HL-60 (cell line): Measurements from ENCODE around the gene KRTAP3-3.

Experiments used
- DNase-seq, 2 experiments: peaks; one replicate each; pipeline ENCODE4 v3.0.0-alpha.2; 2010 to 2020; ENCODE audit warnings: low read depth in 1 of 2, low spot score in 1 of 2
- H3K27ac ChIP-seq: fragments of 250-450 bp; sonication (Bioruptor Pico); replicated peaks from 2 replicates; pipeline ENCODE4 v1.5.1; 2020; ENCODE audit warnings: mild to moderate bottlenecking, moderate library complexity
- H3K27me3 ChIP-seq: fragments of 250-450 bp; sonication (Bioruptor Pico); 2 replicates; pipeline ENCODE4 v1.5.1; 2021; ENCODE audit warnings: mild to moderate bottlenecking, moderate library complexity; ENCODE audit not compliant: insufficient read depth, poor library complexity, severe bottlenecking
- H3K4me3 ChIP-seq: replicated peaks from 2 replicates; pipeline ENCODE4 v1.5.1; 2011; ENCODE audit warnings: mild to moderate bottlenecking, control low read depth, low read length; ENCODE audit not compliant: insufficient read depth
- GABPA ChIP-seq: IDR thresholded peaks from 2 replicates; pipeline ENCODE4 v1.6.1; 2012; ENCODE audit warnings: low read depth
- POLR2AphosphoS5 ChIP-seq: IDR thresholded peaks from 2 replicates; pipeline ENCODE4 v1.6.1; 2012; ENCODE audit warnings: low read depth
- SPI1 ChIP-seq: IDR thresholded peaks from 2 replicates; pipeline ENCODE4 v1.6.1; 2012; ENCODE audit warnings: low read depth, mild to moderate bottlenecking, borderline replicate concordance
- TF ChIP-seq, protein P1 (sequence below): IDR thresholded peaks from 2 replicates; pipeline ENCODE4 v1.6.1; 2012; ENCODE audit warnings: low read depth; ENCODE audit not compliant: insufficient replicate concordance
- TF ChIP-seq, protein P2 (sequence below): IDR thresholded peaks from one replicate; pipeline ENCODE4 v1.5.1; 2011; ENCODE audit warnings: low read length, control low read depth, inconsistent platforms; ENCODE audit not compliant: insufficient read depth

Gene KRTAP3-3

DNA sequence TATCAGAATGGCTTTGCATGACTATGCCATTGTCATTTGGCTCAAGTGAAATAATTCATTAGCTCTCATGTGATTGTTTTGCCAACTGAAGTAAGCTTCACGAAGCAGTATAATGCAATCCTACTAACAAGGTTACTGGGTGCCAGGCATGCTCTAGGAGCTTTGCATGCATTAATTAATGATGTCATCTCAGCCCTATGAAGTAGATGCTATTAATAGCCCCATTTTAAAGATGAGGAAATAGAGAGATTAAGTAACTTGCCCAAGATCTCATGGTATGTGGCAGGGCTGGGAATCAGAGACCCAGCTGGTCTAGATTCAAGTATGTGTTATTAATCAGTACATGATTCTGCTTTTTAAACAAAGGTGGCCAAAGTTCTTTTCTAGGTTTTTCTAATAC is 41.3 kb downstream of the KRTAP3-3 start:
- peaks cover 12% of the 10 kb centered on the region for H3K27me3 ChIP-seq
- TF ChIP-seq POLR2AphosphoS5 (no peak), SPI1 (no peak)
- TF ChIP-seq, protein P1, sequence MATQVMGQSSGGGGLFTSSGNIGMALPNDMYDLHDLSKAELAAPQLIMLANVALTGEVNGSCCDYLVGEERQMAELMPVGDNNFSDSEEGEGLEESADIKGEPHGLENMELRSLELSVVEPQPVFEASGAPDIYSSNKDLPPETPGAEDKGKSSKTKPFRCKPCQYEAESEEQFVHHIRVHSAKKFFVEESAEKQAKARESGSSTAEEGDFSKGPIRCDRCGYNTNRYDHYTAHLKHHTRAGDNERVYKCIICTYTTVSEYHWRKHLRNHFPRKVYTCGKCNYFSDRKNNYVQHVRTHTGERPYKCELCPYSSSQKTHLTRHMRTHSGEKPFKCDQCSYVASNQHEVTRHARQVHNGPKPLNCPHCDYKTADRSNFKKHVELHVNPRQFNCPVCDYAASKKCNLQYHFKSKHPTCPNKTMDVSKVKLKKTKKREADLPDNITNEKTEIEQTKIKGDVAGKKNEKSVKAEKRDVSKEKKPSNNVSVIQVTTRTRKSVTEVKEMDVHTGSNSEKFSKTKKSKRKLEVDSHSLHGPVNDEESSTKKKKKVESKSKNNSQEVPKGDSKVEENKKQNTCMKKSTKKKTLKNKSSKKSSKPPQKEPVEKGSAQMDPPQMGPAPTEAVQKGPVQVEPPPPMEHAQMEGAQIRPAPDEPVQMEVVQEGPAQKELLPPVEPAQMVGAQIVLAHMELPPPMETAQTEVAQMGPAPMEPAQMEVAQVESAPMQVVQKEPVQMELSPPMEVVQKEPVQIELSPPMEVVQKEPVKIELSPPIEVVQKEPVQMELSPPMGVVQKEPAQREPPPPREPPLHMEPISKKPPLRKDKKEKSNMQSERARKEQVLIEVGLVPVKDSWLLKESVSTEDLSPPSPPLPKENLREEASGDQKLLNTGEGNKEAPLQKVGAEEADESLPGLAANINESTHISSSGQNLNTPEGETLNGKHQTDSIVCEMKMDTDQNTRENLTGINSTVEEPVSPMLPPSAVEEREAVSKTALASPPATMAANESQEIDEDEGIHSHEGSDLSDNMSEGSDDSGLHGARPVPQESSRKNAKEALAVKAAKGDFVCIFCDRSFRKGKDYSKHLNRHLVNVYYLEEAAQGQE, result no peak
- TF ChIP-seq, protein P2, sequence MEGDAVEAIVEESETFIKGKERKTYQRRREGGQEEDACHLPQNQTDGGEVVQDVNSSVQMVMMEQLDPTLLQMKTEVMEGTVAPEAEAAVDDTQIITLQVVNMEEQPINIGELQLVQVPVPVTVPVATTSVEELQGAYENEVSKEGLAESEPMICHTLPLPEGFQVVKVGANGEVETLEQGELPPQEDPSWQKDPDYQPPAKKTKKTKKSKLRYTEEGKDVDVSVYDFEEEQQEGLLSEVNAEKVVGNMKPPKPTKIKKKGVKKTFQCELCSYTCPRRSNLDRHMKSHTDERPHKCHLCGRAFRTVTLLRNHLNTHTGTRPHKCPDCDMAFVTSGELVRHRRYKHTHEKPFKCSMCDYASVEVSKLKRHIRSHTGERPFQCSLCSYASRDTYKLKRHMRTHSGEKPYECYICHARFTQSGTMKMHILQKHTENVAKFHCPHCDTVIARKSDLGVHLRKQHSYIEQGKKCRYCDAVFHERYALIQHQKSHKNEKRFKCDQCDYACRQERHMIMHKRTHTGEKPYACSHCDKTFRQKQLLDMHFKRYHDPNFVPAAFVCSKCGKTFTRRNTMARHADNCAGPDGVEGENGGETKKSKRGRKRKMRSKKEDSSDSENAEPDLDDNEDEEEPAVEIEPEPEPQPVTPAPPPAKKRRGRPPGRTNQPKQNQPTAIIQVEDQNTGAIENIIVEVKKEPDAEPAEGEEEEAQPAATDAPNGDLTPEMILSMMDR, result no peak
- H3K27ac ChIP-seq, result no peak overlapping the region
- DNase-seq, result no peak
- H3K4me3 ChIP-seq, result no peak overlapping the region

DNA sequence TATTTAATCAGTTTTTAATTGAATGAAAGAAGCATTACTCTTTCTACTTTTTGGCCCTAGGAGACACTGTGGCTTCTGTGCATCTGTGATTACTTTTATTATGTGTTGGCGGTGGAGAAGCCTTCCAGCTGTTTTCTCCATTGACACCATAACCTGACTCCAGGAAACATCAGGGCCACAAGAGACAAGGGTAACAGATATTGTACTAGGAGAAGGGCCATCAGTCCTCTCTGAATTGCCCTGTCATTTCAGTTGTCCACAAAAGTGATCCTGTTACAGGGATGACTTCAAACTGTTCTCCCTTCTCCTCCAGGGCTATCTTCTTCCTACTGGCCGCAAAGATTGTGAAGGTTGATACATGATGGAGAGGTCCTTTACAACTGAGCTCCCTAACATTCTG is 41.8 kb downstream of the KRTAP3-3 start:
- Histone ChIP-seq H3K27me3 (peaks cover 12% of the 10 kb centered on the region), H3K4me3 (no peak overlapping the region), H3K27ac (no peak overlapping the region)
- TF ChIP-seq, protein P2, result no peak
- TF ChIP-seq GABPA (no peak), SPI1 (no peak), POLR2AphosphoS5 (no peak)
- TF ChIP-seq, protein P1, result no peak
- no peak for DNase-seq

DNA sequence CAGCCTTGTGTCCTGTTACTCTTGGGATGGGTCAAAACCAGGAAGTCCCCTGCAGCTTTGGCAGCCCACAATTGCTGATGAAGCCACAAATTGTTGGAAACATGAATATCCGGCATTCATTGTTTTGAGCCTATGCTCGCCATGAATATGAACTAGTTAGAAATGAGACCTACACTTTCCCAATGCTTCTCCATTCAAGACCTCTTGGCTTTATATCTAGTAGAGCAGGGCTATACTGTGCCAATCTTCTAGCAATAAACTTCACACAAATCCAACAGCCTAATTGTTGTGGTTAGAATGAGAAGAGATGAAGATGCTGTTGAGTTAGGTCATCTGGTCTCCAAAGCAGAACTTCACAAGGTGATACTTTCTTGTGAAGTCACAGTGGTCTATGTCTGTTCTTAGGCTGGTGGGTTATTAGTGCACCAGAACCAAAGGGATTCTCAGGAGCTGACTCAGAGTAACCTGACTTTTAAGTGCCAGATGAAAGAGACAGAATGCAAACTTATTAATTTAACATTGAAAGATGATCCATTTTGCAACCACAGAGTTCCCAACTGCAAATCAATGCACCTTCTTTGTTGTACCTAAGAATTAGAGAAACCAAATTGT is 42.8 kb downstream of the KRTAP3-3 start:
- H3K27me3 ChIP-seq, result peaks cover 12% of the 10 kb centered on the region
- no peak for DNase-seq
- no peak overlapping the region for H3K27ac ChIP-seq
- TF ChIP-seq GABPA, result no peak
- no peak for TF ChIP-seq POLR2AphosphoS5
- no peak for TF ChIP-seq SPI1
- no peak overlapping the region for H3K4me3 ChIP-seq

DNA sequence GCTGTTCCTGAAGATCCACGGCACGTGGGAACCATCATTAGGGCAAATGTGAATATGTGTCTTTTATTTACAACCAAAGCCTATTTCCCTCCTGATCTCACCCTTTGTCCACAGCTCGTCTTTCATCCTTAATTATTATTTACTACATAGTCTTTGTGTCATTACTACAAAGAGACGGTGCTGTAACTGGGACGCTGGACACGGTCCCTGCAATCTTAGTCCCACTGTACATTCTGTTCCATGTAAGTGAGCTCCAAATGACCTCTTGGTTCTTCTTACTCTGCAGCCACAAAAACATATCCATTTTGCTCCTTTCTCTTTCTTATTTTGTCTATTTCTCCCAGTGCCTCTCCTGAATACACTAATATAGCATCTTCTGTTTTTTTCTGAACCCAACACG is 43.8 kb downstream of the KRTAP3-3 start:
- H3K4me3 ChIP-seq, result no peak overlapping the region
- H3K27me3 ChIP-seq, result peaks cover 12% of the 10 kb centered on the region
- no peak for TF ChIP-seq SPI1
- TF ChIP-seq POLR2AphosphoS5, result no peak
- TF ChIP-seq, protein P1, result no peak
- no peak for TF ChIP-seq GABPA
- TF ChIP-seq, protein P2, result no peak
- DNase-seq, result no peak
- no peak overlapping the region for H3K27ac ChIP-seq
